Stimulated activated naive CD4-positive, alpha-beta T cell (primary cell): ENCODE results near the gene NAPSA.

Experiments used
- DNase-seq, 6 experiments: peaks; one replicate each; lab custom pipeline; 2025; lab: John Stamatoyannopoulos, UW

Gene NAPSA

GRCh38 chr19:50317115-50317514 lies 48.3 kb downstream of the NAPSA start:
- DNase-seq, result no peak

- DNase-seq, result no peak
Measured at GRCh38 chr19:50315773-50316448, 49.5 kb downstream of the NAPSA start.

- no peak for DNase-seq
Measured at GRCh38 chr19:50314724-50315708, 50.4 kb downstream of the NAPSA start.

GRCh38 chr19:50313812-50314536 lies 51.5 kb downstream of the NAPSA start:
- DNase-seq, result no peak

GRCh38 chr19:50312967-50313811 lies 52.2 kb downstream of the NAPSA start:
- DNase-seq, result no peak

- no peak for DNase-seq
Measured at GRCh38 chr19:50311723-50312635, 53.5 kb downstream of the NAPSA start.

GRCh38 chr19:50310759-50311465 lies 54.5 kb downstream of the NAPSA start:
- DNase-seq, result no peak

GRCh38 chr19:50309396-50310125 lies 55.9 kb downstream of the NAPSA start:
- no peak for DNase-seq

- DNase-seq, result no peak
Measured at GRCh38 chr19:50308991-50309390, 56.4 kb downstream of the NAPSA start.
